UCSD-AML1 (cell line): ENCODE measurements around the gene EIF2B5.
A peak's percentile ranks its signal among the peaks of the same experiment; 100 is the strongest.
"Not testable (repeated sequence)": the region's sequence is repeated elsewhere in the genome, so short reads cannot be mapped to it uniquely, and the experiment has no call there.

ENCODE experiments used
- DNase-seq: peaks from one replicate; lab custom pipeline; 2025; ENCODE audit not compliant: unreplicated experiment; lab: John Stamatoyannopoulos, UW

The EIF2B5 gene

GRCh38 chr3:184145751-184146270, 10.7 kb downstream of the EIF2B5 start:
- no peak for DNase-seq

DNA sequence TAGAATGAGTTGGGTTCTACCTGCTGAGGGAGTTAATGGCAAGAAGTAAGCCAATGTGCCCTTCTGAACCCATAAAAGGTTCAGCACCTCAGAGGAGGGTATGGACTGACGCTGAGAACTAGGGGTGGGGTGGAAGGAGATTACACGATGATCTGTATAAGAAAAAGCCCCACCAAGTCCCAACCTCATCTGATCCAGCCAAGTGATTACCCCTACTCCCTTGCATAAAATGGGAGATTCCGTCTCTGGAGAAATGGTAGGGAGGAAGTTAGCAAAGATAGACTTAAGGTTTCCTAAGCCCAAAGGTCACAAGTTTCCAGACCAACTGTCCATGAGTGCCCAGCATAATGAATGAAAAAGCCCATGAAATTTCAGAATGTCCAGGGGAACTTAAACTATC, 12.9 kb downstream of the EIF2B5 start:
- DNase-seq, result no peak

DNA sequence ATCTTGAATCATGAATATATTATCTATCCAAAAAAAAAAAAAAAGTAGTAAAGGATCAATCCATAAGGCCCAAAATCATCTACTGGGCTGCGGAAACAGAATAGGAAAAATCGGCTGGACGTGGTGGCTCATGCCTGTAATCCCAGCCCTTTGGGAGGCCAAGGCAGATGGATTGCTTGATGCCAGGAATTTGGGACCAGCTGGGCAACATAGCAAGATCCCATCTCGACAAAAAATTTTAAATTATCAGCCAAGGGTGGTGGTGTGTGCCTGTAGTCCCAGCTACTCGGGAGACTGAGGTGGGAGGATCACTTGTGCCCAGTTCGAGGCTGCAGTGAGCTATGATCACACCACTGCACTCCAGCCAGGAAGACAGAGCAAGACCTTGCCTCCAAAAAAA, 14.0 kb downstream of the EIF2B5 start:
- no peak for DNase-seq

DNA sequence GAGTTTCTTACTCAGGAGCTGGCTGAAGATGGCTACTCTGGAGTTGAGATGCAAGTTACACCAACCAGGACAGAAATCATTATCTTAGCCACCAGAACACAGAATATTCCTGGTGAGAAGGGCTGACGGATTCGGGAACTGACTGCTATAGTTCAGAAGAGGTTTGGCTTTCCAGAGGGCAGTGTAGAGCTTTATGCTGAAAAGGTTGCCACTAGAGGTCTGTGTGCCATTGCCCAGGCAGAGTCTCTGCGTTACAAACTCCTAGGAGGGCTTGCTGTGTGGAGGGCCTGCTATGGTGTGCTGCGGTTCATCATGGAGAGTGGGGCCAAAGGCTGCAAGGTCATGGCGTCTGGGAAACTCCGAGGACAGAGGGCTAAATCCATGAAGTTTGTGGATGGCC, 14.6 kb downstream of the EIF2B5 start:
- DNase-seq, result peak; percentile 21

GRCh38 chr3:184154885-184155643, 19.9 kb downstream of the EIF2B5 start, which contains the start of gene DVL3:
TSS of gene DVL3 (plus strand) at chr3:184155377. CDS start at chr3:184155636, 259 bp downstream.
- peak; percentile 79 for DNase-seq

- DNase-seq, result peak; percentile 40
Measured at GRCh38 chr3:184155644-184156521, 20.7 kb downstream of the EIF2B5 start.

GRCh38 chr3:184156522-184156955, 21.4 kb downstream of the EIF2B5 start:
- DNase-seq, result peak; percentile 31

GRCh38 chr3:184157206-184157605, 22.0 kb downstream of the EIF2B5 start:
- no peak for DNase-seq

- no peak for DNase-seq
Measured at GRCh38 chr3:184158404-184158803, 23.2 kb downstream of the EIF2B5 start.

DNA sequence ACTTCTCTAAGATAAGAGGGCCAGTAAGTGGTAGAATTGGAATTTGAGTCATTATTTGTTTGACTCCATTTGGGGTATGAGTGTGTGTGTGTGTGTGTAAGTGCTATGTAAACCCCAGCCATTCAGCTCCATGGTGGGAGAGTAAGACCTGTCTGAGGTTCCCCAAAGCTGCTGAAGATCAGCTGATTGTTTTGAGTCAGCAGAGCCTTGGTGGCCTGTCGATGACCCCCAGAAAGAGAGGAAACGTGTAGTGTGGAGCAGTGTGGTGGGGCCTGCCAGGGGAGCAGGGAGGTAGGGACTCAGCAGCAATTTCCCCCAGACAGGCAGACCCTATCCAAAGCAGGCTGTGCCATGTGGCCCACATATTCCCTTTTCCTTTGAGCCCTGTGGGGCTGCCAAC, 25.3 kb downstream of the EIF2B5 start:
- peak; percentile 19 for DNase-seq

GRCh38 chr3:184162571-184163070, 27.5 kb downstream of the EIF2B5 start:
- not testable (repeated sequence) for DNase-seq

DNA sequence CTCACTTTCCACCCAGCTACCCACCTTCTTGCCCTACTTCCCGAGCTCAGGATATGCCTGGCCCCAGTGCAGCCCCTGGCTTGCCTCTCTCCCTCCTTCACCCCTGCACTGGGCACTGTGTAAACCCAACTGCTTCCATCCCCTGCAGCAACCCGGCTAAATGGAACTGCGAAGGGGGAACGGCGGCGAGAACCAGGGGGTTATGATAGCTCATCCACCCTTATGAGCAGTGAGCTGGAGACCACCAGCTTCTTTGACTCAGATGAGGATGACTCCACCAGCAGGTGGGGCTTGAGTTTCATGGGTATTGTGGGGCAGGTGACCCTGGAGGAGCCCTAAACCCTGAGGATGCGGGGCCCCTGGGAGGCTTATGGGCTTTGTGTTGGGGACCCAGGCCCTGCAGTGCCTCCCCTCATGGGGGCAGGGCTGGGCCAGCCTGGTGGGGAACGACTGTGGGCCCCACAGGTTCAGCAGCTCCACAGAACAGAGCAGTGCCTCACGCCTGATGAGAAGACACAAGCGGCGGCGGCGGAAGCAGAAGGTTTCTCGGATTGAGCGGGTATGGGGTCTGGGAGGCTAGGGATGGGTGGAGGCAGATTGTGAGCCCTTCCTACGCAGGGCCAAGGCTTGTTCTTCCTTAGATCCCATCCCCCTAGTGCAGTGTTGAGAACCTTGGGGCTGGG, 29.6 kb downstream of the EIF2B5 start:
- no peak for DNase-seq

DNA sequence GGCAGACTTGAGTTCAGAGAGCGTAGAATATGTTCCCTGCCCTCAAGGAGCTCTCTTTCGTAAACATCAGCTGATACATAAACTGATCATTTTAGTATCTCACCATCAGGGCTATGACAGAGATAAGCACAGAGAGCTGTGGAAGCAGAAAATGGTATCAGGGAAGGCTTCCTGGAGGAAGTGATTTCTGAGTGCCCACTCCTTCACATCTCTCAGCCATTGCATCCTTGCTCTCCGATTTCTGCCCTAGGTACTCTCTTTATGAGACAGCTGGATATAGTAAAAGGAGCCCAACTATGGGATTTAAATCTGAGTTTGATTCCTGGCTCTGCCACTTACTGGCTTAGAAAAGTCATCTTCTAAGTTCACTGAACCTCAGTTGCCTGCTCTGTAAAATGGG, 30.4 kb downstream of the EIF2B5 start:
- DNase-seq, result no peak

DNA sequence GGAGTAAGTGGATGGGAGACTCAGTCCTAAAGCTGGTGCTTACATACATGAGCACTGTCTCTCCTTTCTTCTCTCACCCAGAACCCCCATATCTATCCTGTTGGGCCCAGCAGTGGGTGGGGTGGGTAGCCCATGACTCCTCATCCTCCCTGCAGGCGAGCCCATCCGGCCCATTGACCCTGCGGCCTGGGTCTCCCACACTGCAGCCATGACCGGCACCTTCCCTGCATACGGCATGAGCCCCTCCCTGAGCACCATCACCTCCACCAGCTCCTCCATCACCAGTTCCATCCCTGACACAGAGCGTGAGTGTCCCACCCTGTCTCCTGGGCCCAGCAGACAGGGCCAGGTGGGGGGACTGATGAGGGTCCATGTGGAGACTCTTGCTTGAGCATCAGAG, 31.5 kb downstream of the EIF2B5 start:
- DNase-seq, result no peak

- DNase-seq, result no peak
Measured at GRCh38 chr3:184167786-184168185, 32.6 kb downstream of the EIF2B5 start.

DNA sequence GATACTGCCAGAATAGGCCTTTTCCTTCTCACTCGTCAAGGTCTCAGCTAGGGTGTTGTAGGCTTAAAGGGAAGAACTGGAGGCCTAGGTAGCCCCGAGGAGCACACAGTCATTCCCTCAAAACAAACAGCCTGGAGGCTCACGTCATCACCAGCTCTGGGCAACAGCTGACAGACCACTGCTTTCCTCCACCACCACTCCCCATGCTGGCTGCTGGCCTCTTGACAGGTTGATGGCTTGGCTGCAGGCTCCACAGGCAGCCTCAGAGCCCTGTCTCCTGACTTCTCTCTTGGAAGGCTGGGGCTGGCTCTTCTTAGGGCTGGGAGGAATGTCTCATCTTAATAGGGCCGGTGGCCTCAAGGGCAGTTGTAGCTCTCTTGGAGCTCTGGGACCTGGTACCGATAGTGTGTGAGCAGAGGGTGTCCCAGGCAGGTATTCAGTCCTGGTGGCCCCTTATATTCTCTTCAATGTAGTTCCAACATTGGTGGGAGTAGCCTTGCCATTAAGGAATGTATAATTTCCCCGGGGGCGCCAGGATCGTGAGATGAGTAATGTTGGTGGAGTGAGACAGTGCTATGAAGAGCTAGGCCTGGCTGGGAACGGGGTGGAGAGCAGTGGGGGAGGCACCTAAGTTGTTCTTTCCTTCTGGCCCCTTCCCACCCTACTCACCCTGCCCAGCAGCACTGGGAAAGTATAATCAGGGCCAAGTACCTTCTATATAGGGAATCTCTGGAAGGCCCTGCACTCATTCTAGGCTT, 33.4 kb downstream of the EIF2B5 start:
- DNase-seq, result no peak

DNA sequence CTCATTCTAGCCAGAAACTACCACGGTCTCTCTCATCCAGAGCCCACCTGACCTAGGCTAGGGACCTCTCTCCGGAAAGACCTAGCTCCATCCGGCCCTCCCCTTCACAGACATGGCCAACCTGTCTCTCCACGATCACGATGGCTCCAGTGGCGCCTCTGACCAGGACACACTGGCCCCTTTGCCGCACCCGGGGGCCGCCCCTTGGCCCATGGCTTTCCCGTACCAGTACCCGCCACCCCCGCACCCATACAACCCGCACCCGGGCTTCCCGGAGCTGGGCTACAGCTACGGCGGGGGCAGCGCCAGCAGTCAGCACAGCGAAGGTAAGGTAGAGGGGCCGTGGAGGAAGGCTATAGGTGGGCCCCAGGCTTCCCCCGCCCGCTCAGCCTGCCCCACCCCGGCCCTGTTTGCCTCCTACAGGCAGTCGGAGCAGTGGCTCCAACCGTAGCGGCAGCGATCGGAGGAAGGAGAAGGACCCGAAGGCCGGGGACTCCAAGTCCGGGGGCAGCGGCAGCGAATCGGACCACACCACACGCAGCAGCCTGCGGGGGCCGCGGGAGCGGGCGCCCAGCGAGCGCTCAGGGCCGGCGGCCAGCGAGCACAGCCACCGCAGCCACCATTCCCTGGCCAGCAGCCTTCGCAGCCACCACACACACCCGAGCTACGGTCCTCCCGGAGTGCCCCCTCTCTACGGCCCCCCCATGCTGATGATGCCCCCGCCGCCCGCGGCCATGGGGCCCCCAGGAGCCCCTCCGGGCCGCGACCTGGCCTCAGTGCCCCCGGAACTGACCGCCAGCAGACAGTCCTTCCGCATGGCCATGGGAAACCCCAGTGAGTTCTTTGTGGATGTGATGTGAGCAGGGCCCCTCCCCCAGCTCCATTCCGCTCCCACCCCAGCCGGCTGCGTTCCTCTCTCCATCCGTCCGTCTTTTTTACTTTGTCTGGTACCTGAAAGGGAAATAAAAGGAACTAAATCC, 35.0 kb downstream of the EIF2B5 start:
- DNase-seq, result no peak

DNA sequence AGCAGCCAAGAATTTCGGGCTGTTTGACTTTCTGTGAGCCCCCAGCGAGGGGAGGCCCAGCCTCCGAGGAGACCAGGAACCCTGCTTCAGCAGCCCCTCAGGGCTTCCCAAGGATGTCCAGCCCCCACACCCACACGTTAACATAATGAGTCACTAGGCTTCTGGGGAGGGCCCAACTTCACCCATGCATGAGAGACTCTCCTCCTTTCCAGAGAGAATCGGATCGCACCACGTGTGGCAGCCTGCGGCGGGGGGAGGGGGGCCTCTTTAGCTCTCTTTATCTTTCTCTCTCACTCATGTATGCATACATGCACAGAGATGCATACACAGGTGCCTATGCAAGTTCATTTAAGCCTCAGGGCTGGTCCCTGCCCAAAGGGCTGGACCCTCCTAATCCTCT, 36.4 kb downstream of the EIF2B5 start:
- DNase-seq, result no peak
